ENCODE measurements around the gene MBLAC1. TPM values are rescaled to one million over a fixed set of nuclear protein-coding genes. Genes with fewer than 3 reads are reported as not detected.

MBLAC1 gene
- total and polyA plus RNA-seq, 2 donors from 2014 or later = 2.4 to 3.7 TPM

DNA sequence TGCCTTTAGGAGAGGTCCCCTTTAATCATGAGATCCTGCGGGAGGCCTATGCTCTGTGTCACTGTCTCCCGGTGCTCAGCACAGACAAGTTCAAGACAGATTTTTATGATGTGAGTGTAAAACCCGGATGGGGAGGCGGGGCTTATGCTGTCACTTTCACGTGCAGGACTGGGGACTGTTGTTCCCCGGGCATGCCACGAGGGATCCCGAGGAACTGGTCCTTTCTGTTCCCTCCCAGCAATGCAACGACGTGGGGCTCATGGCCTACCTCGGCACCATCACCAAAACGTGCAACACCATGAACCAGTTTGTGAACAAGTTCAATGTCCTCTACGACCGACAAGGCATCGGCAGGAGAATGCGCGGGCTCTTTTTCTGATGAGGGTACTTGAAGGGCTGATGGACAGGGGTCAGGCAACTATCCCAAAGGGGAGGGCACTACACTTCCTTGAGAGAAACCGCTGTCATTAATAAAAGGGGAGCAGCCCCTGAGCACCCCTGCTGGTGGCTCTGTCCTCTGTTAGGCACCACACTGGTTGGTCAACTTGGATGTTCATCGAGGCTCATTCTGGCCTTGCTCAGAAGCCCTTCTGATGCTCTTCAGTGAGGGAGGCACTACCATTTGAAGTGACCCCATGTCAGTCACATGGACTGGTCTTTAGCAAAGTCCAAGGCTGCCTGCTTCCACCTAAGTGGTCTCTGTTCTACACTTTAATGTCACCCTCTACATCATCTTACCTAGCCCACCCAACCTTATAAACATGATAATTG, 35.2 kb upstream of the MBLAC1 start:
- Histone ChIP-seq H3K36me3 (ENCODE audit: control insufficient read depth in 2 of 3, insufficient read depth in 3 of 3, low read length in 3 of 3) (peaks cover 10 to 54% (median 32%) of the 10 kb centered on the region in 3 donors), H3K9me3 (ENCODE audit: control insufficient read depth in 2 of 3, insufficient read depth in 1 of 3, low read length in 3 of 3) (no peaks in the 10 kb centered on the region), H3K27ac (ENCODE audit: low read depth in 2 of 2, low read length in 2 of 2) (no peak overlapping the region), H3K9ac (ENCODE audit: low read length in 3 of 3) (no peak overlapping the region), H3K4me1 (ENCODE audit: control insufficient read depth in 2 of 3, insufficient read depth in 2 of 3, low read depth in 1 of 3, low read length in 3 of 3) (peaks cover 0 to 7% (median 4%) of the 10 kb centered on the region in 3 donors), H3K27me3 (ENCODE audit: control insufficient read depth, insufficient read depth, low read length) (no peaks in the 10 kb centered on the region), H3K4me3 (ENCODE audit: low read length in 3 of 3) (no peak overlapping the region)
- TF ChIP-seq, protein P1, sequence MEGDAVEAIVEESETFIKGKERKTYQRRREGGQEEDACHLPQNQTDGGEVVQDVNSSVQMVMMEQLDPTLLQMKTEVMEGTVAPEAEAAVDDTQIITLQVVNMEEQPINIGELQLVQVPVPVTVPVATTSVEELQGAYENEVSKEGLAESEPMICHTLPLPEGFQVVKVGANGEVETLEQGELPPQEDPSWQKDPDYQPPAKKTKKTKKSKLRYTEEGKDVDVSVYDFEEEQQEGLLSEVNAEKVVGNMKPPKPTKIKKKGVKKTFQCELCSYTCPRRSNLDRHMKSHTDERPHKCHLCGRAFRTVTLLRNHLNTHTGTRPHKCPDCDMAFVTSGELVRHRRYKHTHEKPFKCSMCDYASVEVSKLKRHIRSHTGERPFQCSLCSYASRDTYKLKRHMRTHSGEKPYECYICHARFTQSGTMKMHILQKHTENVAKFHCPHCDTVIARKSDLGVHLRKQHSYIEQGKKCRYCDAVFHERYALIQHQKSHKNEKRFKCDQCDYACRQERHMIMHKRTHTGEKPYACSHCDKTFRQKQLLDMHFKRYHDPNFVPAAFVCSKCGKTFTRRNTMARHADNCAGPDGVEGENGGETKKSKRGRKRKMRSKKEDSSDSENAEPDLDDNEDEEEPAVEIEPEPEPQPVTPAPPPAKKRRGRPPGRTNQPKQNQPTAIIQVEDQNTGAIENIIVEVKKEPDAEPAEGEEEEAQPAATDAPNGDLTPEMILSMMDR (IDR thresholded peaks at IDR 0.05; ENCODE audit: borderline replicate concordance, extremely low read depth, insufficient read depth) = no peak
- intact Hi-C loops (cut with DNase I) = no loop called here
- FAIRE-seq (no peak), DNase-seq (no peak)

DNA sequence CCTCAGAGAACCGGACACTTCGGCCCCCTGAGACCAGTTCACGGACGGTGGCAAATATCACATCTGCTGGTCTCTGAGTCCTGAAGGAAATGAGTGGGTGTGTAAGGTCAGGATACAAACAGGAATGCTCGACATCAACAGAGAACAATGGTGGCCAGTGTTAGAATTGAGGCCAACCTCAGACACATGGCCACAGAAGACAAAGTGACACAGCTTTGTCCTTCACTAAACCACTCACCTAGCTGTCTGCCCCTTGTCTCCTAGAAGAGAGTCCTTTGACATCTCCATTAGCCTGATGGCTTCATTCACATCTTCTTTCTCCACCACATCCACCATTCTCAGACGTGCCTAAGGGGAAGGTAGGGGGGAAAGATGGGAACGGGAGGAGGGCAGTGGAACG, 33.7 kb upstream of the MBLAC1 start:
- Histone ChIP-seq H3K4me1 (ENCODE audit: control insufficient read depth in 2 of 3, insufficient read depth in 2 of 3, low read depth in 1 of 3, low read length in 3 of 3) (peaks cover 0 to 7% (median 4%) of the 10 kb centered on the region in 3 donors), H3K27ac (ENCODE audit: low read depth in 2 of 2, low read length in 2 of 2) (no peak overlapping the region), H3K27me3 (ENCODE audit: control insufficient read depth, insufficient read depth, low read length) (no peaks in the 10 kb centered on the region), H3K9me3 (ENCODE audit: control insufficient read depth in 2 of 3, insufficient read depth in 1 of 3, low read length in 3 of 3) (no peaks in the 10 kb centered on the region), H3K9ac (ENCODE audit: low read length in 3 of 3) (no peak overlapping the region), H3K4me3 (ENCODE audit: low read length in 3 of 3) (no peak overlapping the region), H3K36me3 (ENCODE audit: control insufficient read depth in 2 of 3, insufficient read depth in 3 of 3, low read length in 3 of 3) (peaks cover 19 to 67% (median 43%) of the 10 kb centered on the region in 3 donors)
- DNase-seq (no peak), FAIRE-seq (no peak)
- TF ChIP-seq, protein P1 (IDR thresholded peaks at IDR 0.05; ENCODE audit: borderline replicate concordance, extremely low read depth, insufficient read depth) = no peak
- intact Hi-C loops (cut with DNase I) = no loop called here

DNA sequence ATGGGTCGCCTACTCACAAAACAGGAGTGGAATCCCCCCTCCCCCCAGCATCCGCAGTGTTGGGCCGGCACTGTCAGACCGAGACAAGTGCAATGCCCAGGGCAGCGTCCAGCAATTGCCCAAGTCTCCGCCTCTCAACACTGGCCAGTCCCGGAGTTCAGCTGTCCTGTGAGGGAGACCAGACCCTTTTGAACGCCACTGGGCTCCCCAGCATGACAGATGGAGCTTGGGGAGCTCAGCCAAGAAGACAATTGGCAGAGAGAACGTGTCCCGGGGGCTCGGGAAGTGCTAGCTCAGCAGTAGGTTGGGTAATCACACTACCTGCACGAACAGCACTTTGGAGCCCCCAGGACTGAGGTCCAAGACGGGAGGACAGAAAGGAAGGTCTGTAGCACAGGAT, 33.3 kb upstream of the MBLAC1 start:
- Histone ChIP-seq H3K27me3 (ENCODE audit: control insufficient read depth, insufficient read depth, low read length) (no peaks in the 10 kb centered on the region), H3K9ac (ENCODE audit: low read length in 3 of 3) (no peak overlapping the region), H3K36me3 (ENCODE audit: control insufficient read depth in 2 of 3, insufficient read depth in 3 of 3, low read length in 3 of 3) (peaks cover 22 to 71% (median 48%) of the 10 kb centered on the region in 3 donors), H3K27ac (ENCODE audit: low read depth in 2 of 2, low read length in 2 of 2) (no peak overlapping the region), H3K4me1 (ENCODE audit: control insufficient read depth in 2 of 3, insufficient read depth in 2 of 3, low read depth in 1 of 3, low read length in 3 of 3) (peaks cover 0 to 4% (median 4%) of the 10 kb centered on the region in 3 donors), H3K9me3 (ENCODE audit: control insufficient read depth in 2 of 3, insufficient read depth in 1 of 3, low read length in 3 of 3) (no peaks in the 10 kb centered on the region), H3K4me3 (ENCODE audit: low read length in 3 of 3) (no peak overlapping the region)
- intact Hi-C loops (cut with DNase I) = no loop called here
- DNase-seq = no peak
- FAIRE-seq = no peak
- TF ChIP-seq, protein P1 (IDR thresholded peaks at IDR 0.05; ENCODE audit: borderline replicate concordance, extremely low read depth, insufficient read depth) = no peak
